Kidney epithelial cell (primary cell): ENCODE measurements around the gene BRINP2. TPM values are rescaled to one million over a fixed set of nuclear protein-coding genes. Genes with fewer than 3 reads are reported as not detected.
A peak's percentile ranks its signal among the peaks of the same experiment; 100 is the strongest.

Experiments
- DNase-seq: peaks from one replicate; pipeline ENCODE4 v3.0.0-alpha.2; 2010; ENCODE audit warnings: low read depth
- H3K27me3 ChIP-seq: 2 replicates; pipeline ENCODE4 v1.6.0; 2011; ENCODE audit warnings: low read length; ENCODE audit not compliant: control insufficient read depth, insufficient read depth
- H3K36me3 ChIP-seq: 2 replicates; pipeline ENCODE4 v1.5.1; 2011; ENCODE audit warnings: low read length; ENCODE audit not compliant: control insufficient read depth, insufficient read depth
- H3K4me3 ChIP-seq: 2 replicates; pipeline ENCODE4 v1.5.1; 2011; ENCODE audit warnings: low read depth, mild to moderate bottlenecking, control low read depth, low read length
- CTCF ChIP-seq: IDR thresholded peaks from 2 replicates; pipeline ENCODE4 v1.5.1; 2011; ENCODE audit warnings: mild to moderate bottlenecking, moderate library complexity, low read length, control low read depth, inconsistent platforms; ENCODE audit not compliant: insufficient read depth, poor library complexity, severe bottlenecking
- total RNA-seq: library from RNA; depleted of rRNA; stranded (reverse); fragments of >200 nt; gene quantifications from 2 replicates; pipeline ENCODE4 v1.2.3, GENCODE V29; 2015

BRINP2 gene
- total RNA-seq, 1 donor from 2014 or later = not detected

DNA sequence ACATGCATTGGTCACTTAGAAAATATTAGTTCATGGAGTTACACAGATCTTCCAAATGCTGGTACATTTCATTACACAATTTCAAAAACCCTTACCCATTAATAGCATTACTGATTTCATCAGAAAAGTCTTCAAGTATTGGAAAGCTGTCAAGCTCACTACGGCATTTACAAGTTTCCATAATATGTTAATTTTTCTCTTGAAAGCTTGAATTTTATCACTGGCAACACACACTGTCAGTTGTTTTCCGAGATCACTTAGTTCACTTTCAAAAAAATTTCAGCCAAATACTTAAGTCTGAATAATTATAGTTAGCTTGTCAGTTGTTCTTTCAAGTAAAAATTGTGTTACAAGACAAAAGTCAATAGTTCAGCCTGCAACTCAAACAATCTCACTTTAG is 24.3 kb upstream of the BRINP2 start:
- no peak for TF ChIP-seq CTCF
- H3K4me3 ChIP-seq = no peak overlapping the region
- no peaks in the 10 kb centered on the region for H3K36me3 ChIP-seq
- no peak for DNase-seq
- H3K27me3 ChIP-seq = no peaks in the 10 kb centered on the region

DNA sequence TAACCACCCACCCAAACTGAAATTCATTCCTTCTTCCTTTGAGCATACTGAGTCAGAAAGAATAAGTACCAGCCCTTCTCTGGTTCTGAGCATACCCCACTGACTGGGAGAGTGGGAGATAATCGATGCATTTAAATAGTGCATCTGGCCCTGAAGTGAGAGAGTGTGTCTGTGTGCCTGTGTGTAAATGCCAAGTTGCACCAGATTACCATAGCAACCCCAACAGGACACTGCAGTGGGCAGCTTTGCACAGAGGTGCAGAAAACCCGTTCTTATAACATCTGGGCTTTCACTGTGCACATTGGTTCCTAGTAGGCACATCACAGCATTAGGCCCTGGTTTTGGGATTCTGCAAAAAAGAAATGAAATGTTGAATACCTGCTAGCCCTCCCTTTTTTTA is 8.5 kb upstream of the BRINP2 start:
- Histone ChIP-seq H3K4me3 (no peak overlapping the region), H3K36me3 (no peaks in the 10 kb centered on the region), H3K27me3 (peaks cover 32% of the 10 kb centered on the region)
- TF ChIP-seq CTCF = no peak
- DNase-seq = no peak

DNA sequence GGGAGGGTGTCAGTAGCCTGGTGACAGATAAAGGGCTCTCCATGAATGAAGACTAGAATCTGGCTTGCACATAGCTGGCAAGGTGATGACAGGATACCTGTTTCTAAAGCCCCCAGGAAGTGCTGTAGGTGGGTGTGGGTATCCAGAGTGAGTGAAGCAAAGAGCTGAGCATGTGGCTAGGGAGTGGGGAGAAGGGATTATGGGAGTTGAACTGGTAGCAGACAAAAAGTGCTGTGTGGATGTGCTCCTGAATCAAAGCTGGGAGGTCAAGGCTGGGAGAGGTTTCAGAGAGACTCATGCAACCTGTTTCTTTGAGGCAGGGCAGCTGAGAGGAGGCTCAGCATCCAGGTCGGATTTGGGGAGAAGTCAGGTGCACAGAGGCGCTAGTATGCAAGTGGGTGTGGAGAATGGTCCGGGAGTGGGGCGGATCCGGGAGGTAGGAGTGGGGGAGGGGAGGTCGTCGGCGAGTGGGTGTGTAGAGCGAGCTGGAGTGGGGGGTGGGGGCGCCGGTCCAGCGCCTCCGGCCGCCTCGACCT is 6.8 kb upstream of the BRINP2 start:
- H3K4me3 ChIP-seq = peak overlapping the region; percentile 23
- no peak for DNase-seq

GRCh38 chr1:177164380-177165068 is 6.2 kb upstream of the BRINP2 start, which contains the start of gene ASTN1:
Gene ASTN1 (minus strand): TSS chr1:177164712. CDS start chr1:177164676, 36 bp downstream.
- H3K4me3 ChIP-seq = peak within 1 kb of the TSS; percentile 23
- no peak for TF ChIP-seq CTCF
- no peaks in the 10 kb centered on the region for H3K36me3 ChIP-seq
- no peak for DNase-seq
- H3K27me3 ChIP-seq = peaks cover 32% of the 10 kb centered on the region

More for the DNA sequence above, 6.8 kb upstream of the BRINP2 start:
- TF ChIP-seq CTCF = no peak
- H3K36me3 ChIP-seq = no peaks in the 10 kb centered on the region
- peaks cover 32% of the 10 kb centered on the region for H3K27me3 ChIP-seq

- Histone ChIP-seq H3K36me3 (no peaks in the 10 kb centered on the region), H3K27me3 (peaks cover 35% of the 10 kb centered on the region), H3K4me3 (no peak overlapping the region)
- no peak for DNase-seq
- TF ChIP-seq CTCF = no peak
Observed at GRCh38 chr1:177165069-177165439, 5.7 kb upstream of the BRINP2 start.
